AG04450 (cell line): Measurements from ENCODE around the gene ZNF488. TPM values are rescaled to one million over a fixed set of nuclear protein-coding genes. Genes with fewer than 3 reads are reported as not detected.

Source experiments
- CTCF ChIA-PET: fragments of 300-600, 350-600 bp; formaldehyde crosslinking; extraction: SDS; loops from one replicate; lab custom pipeline; 2022; ENCODE audit warnings: antibody characterized with exemption, inconsistent platforms; lab: Charles Lee
- POLR2A ChIA-PET: fragments of 350-600 bp; formaldehyde crosslinking; extraction: SDS; loops from one replicate; lab custom pipeline; 2021; ENCODE audit warnings: antibody characterized with exemption, inconsistent platforms; lab: Yijun Ruan, JAX
- DNase-seq: peaks from one replicate; pipeline ENCODE4 v3.0.0-alpha.2; 2011; ENCODE audit warnings: low read depth, low spot score
- H3K27ac ChIP-seq: one replicate; pipeline ENCODE4 v1.5.1; 2012; ENCODE audit warnings: low read depth, low read length, control low read depth
- H3K27me3 ChIP-seq: one replicate; pipeline ENCODE4 v1.6.0; 2012; ENCODE audit warnings: low read length; ENCODE audit not compliant: control insufficient read depth, insufficient read depth
- H3K4me3 ChIP-seq: 2 replicates; pipeline ENCODE4 v1.5.1; 2011; ENCODE audit warnings: mild to moderate bottlenecking, low read depth, low read length, control low read depth
- H3K9me3 ChIP-seq: 2 replicates; pipeline ENCODE4 v1.5.1; 2012; ENCODE audit warnings: low read length; ENCODE audit not compliant: control insufficient read depth, insufficient read depth
- polyA plus RNA-seq: library from polyadenylated mRNA; depleted of rRNA; stranded (reverse); fragments of >200 nt; gene quantifications from 2 replicates; pipeline ENCODE4 v1.2.3, GENCODE V29; 2011
- TF ChIP-seq, protein P1 (sequence below): IDR thresholded peaks from 2 replicates; pipeline ENCODE4 v1.5.1; 2011; ENCODE audit warnings: low read depth, low read length, control low read depth, inconsistent platforms

Gene ZNF488
- polyA plus RNA-seq, 1 experiment, result 0.16 TPM

GRCh38 chr10:47364366-47364765, 19.7 kb downstream of the ZNF488 start:
- ChIA-PET CTCF (interaction anchor here (1.9 kb wide), 1 partner anchor 11 kb away, joined by 4 read pairs; no protein-coding TSS in a partner anchor), POLR2A (no interaction called here)
- H3K27ac ChIP-seq, result no peak overlapping the region
- no peaks in the 10 kb centered on the region for H3K9me3 ChIP-seq
- H3K4me3 ChIP-seq, result no peak overlapping the region
- peaks cover 23% of the 10 kb centered on the region for H3K27me3 ChIP-seq
- TF ChIP-seq, protein P1, sequence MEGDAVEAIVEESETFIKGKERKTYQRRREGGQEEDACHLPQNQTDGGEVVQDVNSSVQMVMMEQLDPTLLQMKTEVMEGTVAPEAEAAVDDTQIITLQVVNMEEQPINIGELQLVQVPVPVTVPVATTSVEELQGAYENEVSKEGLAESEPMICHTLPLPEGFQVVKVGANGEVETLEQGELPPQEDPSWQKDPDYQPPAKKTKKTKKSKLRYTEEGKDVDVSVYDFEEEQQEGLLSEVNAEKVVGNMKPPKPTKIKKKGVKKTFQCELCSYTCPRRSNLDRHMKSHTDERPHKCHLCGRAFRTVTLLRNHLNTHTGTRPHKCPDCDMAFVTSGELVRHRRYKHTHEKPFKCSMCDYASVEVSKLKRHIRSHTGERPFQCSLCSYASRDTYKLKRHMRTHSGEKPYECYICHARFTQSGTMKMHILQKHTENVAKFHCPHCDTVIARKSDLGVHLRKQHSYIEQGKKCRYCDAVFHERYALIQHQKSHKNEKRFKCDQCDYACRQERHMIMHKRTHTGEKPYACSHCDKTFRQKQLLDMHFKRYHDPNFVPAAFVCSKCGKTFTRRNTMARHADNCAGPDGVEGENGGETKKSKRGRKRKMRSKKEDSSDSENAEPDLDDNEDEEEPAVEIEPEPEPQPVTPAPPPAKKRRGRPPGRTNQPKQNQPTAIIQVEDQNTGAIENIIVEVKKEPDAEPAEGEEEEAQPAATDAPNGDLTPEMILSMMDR, result no peak
- no peak for DNase-seq

- Histone ChIP-seq H3K4me3 (no peak overlapping the region), H3K27ac (no peak overlapping the region), H3K27me3 (peaks cover 21% of the 10 kb centered on the region), H3K9me3 (no peaks in the 10 kb centered on the region)
- no peak for DNase-seq
- CTCF ChIA-PET, result interaction anchor here (1.4 to 1.9 kb wide), 2 partner anchors 11 to 23 kb away, joined by 4 to 5 read pairs; no protein-coding TSS in a partner anchor
- TF ChIP-seq, protein P1, result no peak
- POLR2A ChIA-PET, result no interaction called here
These were observed 20.3 kb downstream of the ZNF488 start for GRCh38 chr10:47363781-47364180.

DNA sequence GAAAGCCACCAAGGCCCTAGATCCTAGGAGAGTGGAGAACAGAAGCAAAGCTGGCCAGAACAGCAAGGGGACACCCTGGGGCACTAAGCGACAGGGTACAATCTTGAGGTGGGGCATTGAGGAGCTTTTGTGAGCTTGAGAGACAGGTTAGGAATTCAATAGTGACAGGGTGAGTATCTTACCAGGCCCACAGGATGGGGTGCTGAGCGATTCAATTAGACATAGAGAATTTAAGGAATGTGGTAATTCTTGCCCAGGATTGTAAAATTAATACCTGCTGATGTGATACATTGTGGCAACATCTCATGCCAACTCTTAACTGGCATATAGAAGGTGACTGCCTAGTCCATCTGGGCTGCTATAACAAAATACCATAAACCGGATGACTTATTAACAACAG, 21.9 kb downstream of the ZNF488 start:
- Histone ChIP-seq H3K27me3 (peaks cover 27% of the 10 kb centered on the region), H3K9me3 (no peaks in the 10 kb centered on the region), H3K27ac (no peak overlapping the region), H3K4me3 (no peak overlapping the region)
- TF ChIP-seq, protein P1, result no peak
- POLR2A ChIA-PET, result no interaction called here
- DNase-seq, result no peak
- CTCF ChIA-PET, result interaction anchor here (0.5 to 2.4 kb wide), 11 partner anchors 8 to 368 kb away, joined by 3 to 9 read pairs (median 4); no protein-coding TSS in a partner anchor

DNA sequence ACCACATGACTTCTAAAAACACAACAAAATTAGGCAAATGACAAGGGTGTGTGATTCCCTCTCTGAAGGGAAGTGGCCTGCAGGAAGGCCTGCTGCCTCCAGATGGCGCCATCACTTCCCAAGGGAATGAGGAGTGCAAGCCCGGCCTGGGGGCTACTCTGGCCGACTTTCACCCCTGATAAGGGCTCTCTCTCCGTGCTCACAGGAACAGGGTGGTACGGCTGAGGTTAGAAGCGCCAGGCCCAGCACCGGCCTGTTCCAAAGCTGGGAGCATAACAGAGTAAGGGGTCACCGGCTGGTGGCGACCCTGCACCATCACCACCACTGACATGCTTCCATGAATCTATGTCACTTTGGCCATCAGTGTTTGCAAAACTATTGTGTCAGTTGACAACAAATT, 22.8 kb downstream of the ZNF488 start:
- TF ChIP-seq, protein P1, result peak; percentile 77
- H3K27ac ChIP-seq, result no peak overlapping the region
- ChIA-PET POLR2A (no interaction called here), CTCF (interaction anchor here (0.7 to 2.4 kb wide), 9 partner anchors 9 to 367 kb away, joined by 3 to 9 read pairs (median 4); no protein-coding TSS in a partner anchor)
- H3K4me3 ChIP-seq, result no peak overlapping the region
- peaks cover 25% of the 10 kb centered on the region for H3K27me3 ChIP-seq
- H3K9me3 ChIP-seq, result no peaks in the 10 kb centered on the region
- DNase-seq, result no peak

DNA sequence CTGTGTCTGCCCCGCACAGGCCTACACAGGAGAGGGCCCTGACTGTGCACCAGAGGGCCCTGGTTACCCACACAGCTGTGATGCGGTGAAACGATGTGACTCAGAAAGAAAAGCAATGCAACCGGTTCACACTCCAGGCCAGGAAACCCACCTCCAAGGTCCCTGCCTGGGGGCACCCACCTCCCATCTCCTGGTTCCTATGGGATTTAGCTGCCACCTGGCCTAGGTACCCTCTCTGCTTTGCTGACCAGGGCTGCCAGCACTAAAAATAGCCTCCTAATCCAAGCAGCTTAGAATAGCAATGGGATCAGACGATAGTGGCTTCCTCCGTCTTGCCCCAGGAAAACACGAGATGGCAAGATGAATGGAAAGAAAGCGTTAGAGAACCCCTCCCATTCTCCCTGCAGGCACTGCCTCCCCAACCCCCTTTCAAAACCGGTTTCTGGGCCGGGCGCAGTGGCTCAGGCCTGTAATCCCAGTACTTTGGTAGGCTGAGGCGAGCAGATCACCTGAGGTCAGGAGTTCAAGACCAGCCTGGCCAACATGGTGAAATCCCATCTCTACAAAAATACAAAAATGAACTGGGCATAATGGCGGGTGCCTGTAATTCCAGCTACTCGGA, 23.6 kb downstream of the ZNF488 start:
- H3K27ac ChIP-seq, result no peak overlapping the region
- CTCF ChIA-PET, result interaction anchor here (0.7 to 2.4 kb wide), 4 partner anchors 10 to 338 kb away, joined by 3 to 9 read pairs (median 3); no protein-coding TSS in a partner anchor
- no peaks in the 10 kb centered on the region for H3K9me3 ChIP-seq
- TF ChIP-seq, protein P1, result no peak
- DNase-seq, result no peak
- POLR2A ChIA-PET, result no interaction called here
- no peak overlapping the region for H3K4me3 ChIP-seq
- H3K27me3 ChIP-seq, result peaks cover 22% of the 10 kb centered on the region
